Measurements from ENCODE around the gene DALRD3. TPM values are rescaled to one million over a fixed set of nuclear protein-coding genes. Genes with fewer than 3 reads are reported as not detected.
A peak's percentile ranks its signal among the peaks of the same experiment; 100 is the strongest.

The DALRD3 gene
- total and polyA plus RNA-seq, 2 donors (not counting 1 experiment from before 2014, with no cell fraction given), result 57.2 to 82.6 TPM

- Histone ChIP-seq H3K9me3 (ENCODE audit: control extremely low read depth in 1 of 3, control insufficient read depth in 2 of 3, insufficient read depth in 1 of 3, low read length in 2 of 3) (no peaks in the 10 kb centered on the region), H3K79me2 (ENCODE audit: control insufficient read depth, insufficient read depth, low read length) (peaks cover 11% of the 10 kb centered on the region), H2AFZ (ENCODE audit: insufficient read depth, low read depth, low read length, poor library complexity, severe bottlenecking) (peak overlapping the region; percentile 91), H3K4me2 (replicated peaks; ENCODE audit: low read depth, low read length, poor library complexity, severe bottlenecking) (peak overlapping the region; percentile 97), H3K4me1 (ENCODE audit: control insufficient read depth in 2 of 2, insufficient read depth in 2 of 2, low read length in 2 of 2) (peaks cover 18 to 21% of the 10 kb centered on the region in 2 donors), H3K27me3 (replicated peaks in 1 of 4; ENCODE audit: control extremely low read depth in 1 of 4, control insufficient read depth in 3 of 4, insufficient read depth in 4 of 4, low read length in 3 of 4) (no peaks in the 10 kb centered on the region), H3K9ac (ENCODE audit: low read length) (peak overlapping the region; percentile 91), H4K20me1 (ENCODE audit: control insufficient read depth, insufficient read depth, low read length, poor library complexity, severe bottlenecking) (no peaks in the 10 kb centered on the region), H3K27ac (ENCODE audit: low read length in 2 of 2) (peak overlapping the region in 1 of 2 donors; percentile 66), H3K4me3 (ENCODE audit: control extremely low read depth in 1 of 5, extremely low read depth in 1 of 5, insufficient read depth in 1 of 5, low read depth in 2 of 5, low read length in 4 of 5) (peak overlapping the region; percentile 65 to 86 (median 74)), H3K36me3 (replicated peaks in 1 of 2; ENCODE audit: control extremely low read depth in 1 of 2, control insufficient read depth in 1 of 2, extremely low read depth in 1 of 2, insufficient read depth in 2 of 2, low read length in 1 of 2) (peaks cover 0 to 6% of the 10 kb centered on the region in 2 experiments)
- no peaks in the 10 kb centered on the region for H3K9me3 Mint-ChIP-seq (ENCODE audit: insufficient read depth)
- H3K27me3 Mint-ChIP-seq, result no peaks in the 10 kb centered on the region
- H3K4me1 Mint-ChIP-seq, result peaks cover 28% of the 10 kb centered on the region
- ATAC-seq (ENCODE audit: low read depth) (peak; percentile 18), DNase-seq (peak; percentile 54)
- 3% methylated on average over 38 of the region's 40 CpGs for WGBS (ENCODE audit: insufficient coverage)
- ChIA-PET CTCF (interaction anchor here (0.6 to 5.5 kb wide), 8 partner anchors 15 to 375 kb away, joined by 3 to 73 read pairs (median 6); partner anchors contain the start of genes IMPDH2, NDUFAF3 and WDR6), POLR2A (interaction anchor here (0.7 to 2.2 kb wide), 4 partner anchors 16 to 104 kb away, joined by 3 to 9 read pairs (median 5); partner anchors contain the start of genes NDUFAF3 and WDR6)
- intact Hi-C loops (cut with micrococcal nuclease), result loop anchor here (1.0 kb wide), 2 partner anchors 16 to 103 kb away; partner anchors contain the start of genes QRICH1 and WDR6
- H3K27ac Mint-ChIP-seq, result peak overlapping the region; percentile 85
- peak overlapping the region; percentile 92 for H3K4me3 Mint-ChIP-seq
- TF ChIP-seq, protein P1, sequence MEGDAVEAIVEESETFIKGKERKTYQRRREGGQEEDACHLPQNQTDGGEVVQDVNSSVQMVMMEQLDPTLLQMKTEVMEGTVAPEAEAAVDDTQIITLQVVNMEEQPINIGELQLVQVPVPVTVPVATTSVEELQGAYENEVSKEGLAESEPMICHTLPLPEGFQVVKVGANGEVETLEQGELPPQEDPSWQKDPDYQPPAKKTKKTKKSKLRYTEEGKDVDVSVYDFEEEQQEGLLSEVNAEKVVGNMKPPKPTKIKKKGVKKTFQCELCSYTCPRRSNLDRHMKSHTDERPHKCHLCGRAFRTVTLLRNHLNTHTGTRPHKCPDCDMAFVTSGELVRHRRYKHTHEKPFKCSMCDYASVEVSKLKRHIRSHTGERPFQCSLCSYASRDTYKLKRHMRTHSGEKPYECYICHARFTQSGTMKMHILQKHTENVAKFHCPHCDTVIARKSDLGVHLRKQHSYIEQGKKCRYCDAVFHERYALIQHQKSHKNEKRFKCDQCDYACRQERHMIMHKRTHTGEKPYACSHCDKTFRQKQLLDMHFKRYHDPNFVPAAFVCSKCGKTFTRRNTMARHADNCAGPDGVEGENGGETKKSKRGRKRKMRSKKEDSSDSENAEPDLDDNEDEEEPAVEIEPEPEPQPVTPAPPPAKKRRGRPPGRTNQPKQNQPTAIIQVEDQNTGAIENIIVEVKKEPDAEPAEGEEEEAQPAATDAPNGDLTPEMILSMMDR (IDR thresholded peaks at IDR 0.05), result no peak
- no peak for TF ChIP-seq EZH2 (IDR thresholded peaks at IDR 0.05; ENCODE audit: borderline replicate concordance, insufficient read depth, low read depth, low read length, poor library complexity, severe bottlenecking)
These were observed 27.5 kb downstream of the DALRD3 start for GRCh38 chr3:48990636-48991469.
